H1 (cell line): ENCODE measurements around the gene PIAS1. TPM values are rescaled to one million over a fixed set of nuclear protein-coding genes. Genes with fewer than 3 reads are reported as not detected.

Source experiments
- CTCF ChIA-PET: fragments of 300-600 bp; sonication (Branson Sonifier 250); formaldehyde crosslinking; loops from one replicate; lab custom pipeline; 2021; ENCODE audit not compliant: partially characterized antibody; lab: Charles Lee
- POLR2A ChIA-PET: fragments of 300-600 bp; sonication (Branson Sonifier 250); formaldehyde crosslinking; loops from one replicate; lab custom pipeline; 2021; ENCODE audit warnings: inconsistent platforms; ENCODE audit not compliant: partially characterized antibody; lab: Charles Lee
- DNase-seq, 2 experiments: peaks; one replicate each; pipeline versions ENCODE4 v3.0.0 to v3.0.0-alpha.2; 2010 to 2022; ENCODE audit warnings: low spot score in 2 of 2, low read depth in 1 of 2, mixed read lengths in 1 of 2
- FAIRE-seq: peaks from 2 replicates; lab custom pipeline; 2011; peaks lifted over from hg19 to GRCh38; lab: Jason Lieb, UNC
- H2AFZ ChIP-seq: 2 replicates; pipeline ENCODE4 v1.8.1; 2012; ENCODE audit warnings: low read length, inconsistent platforms
- H2AK5ac ChIP-seq: 2 replicates; pipeline ENCODE4 v1.6.1; 2013; ENCODE audit warnings: low read depth, low read length
- H2BK120ac ChIP-seq: replicated peaks from 2 replicates; pipeline ENCODE3; 2013; ENCODE audit warnings: low read depth, low read length, inconsistent platforms
- H2BK12ac ChIP-seq: 2 replicates; pipeline ENCODE4 v1.6.1; 2013; ENCODE audit warnings: low read depth, low read length
- H2BK15ac ChIP-seq: 2 replicates; pipeline ENCODE4 v1.6.1; 2013; ENCODE audit warnings: low read length
- H2BK20ac ChIP-seq: 2 replicates; pipeline ENCODE4 v1.6.1; 2013; ENCODE audit warnings: low read length
- H2BK5ac ChIP-seq: 2 replicates; pipeline ENCODE4 v1.6.1; 2013; ENCODE audit warnings: low read depth, low read length
- H3K14ac ChIP-seq: 2 replicates; pipeline ENCODE4 v1.6.1; 2013; ENCODE audit warnings: inconsistent platforms; ENCODE audit not compliant: insufficient read length
- H3K18ac ChIP-seq: 2 replicates; pipeline ENCODE4 v1.6.1; 2013; ENCODE audit warnings: low read length; ENCODE audit errors: extremely low read depth
- H3K23ac ChIP-seq: 2 replicates; pipeline ENCODE4 v1.6.1; 2013; ENCODE audit warnings: inconsistent platforms; ENCODE audit not compliant: insufficient read length
- H3K23me2 ChIP-seq: 2 replicates; pipeline ENCODE4 v1.6.1; 2013; ENCODE audit warnings: low read depth, low read length
- H3K27ac ChIP-seq: 2 replicates; pipeline ENCODE4 v1.6.1; 2011; ENCODE audit warnings: low read depth, low read length, inconsistent platforms
- H3K27me3 ChIP-seq, 4 experiments: replicated peaks in 1 of 4; 1 replicate in 1 of 4; 2 replicates in 3 of 4; pipeline versions ENCODE4 v1.6.1 to v1.8.1; 2011 to 2013; ENCODE audit warnings: low read length in 3 of 4, mild to moderate bottlenecking in 3 of 4, inconsistent platforms in 2 of 4, mixed read lengths in 2 of 4, moderate library complexity in 1 of 4; ENCODE audit not compliant: control insufficient read depth in 3 of 4, insufficient read depth in 3 of 4; ENCODE audit errors: extremely low read depth in 1 of 4
- H3K36me3 ChIP-seq, 4 experiments: 2 replicates each; pipeline versions ENCODE4 v1.6.1 to v1.8.1; 2011 to 2013; ENCODE audit warnings: mild to moderate bottlenecking in 4 of 4, low read length in 3 of 4, moderate library complexity in 2 of 4, control low read depth in 1 of 4, inconsistent platforms in 1 of 4; ENCODE audit not compliant: insufficient read depth in 4 of 4, control insufficient read depth in 2 of 4
- H3K4ac ChIP-seq: replicated peaks from 2 replicates; pipeline ENCODE3; 2013; ENCODE audit warnings: low read length, low read depth, mixed read lengths, inconsistent platforms; ENCODE audit not compliant: insufficient read length
- H3K4me1 ChIP-seq, 4 experiments: replicated peaks in 1 of 4; 1 replicate in 1 of 4; 2 replicates in 3 of 4; pipeline versions ENCODE4 v1.6.1 to v1.8.1; 2011 to 2013; ENCODE audit warnings: low read length in 3 of 4, inconsistent platforms in 2 of 4, mixed read lengths in 1 of 4; ENCODE audit not compliant: insufficient read depth in 4 of 4, control insufficient read depth in 3 of 4
- H3K4me2 ChIP-seq, 2 experiments: 2 replicates each; pipeline versions ENCODE4 v1.6.1 to v1.8.1; 2011 to 2013; ENCODE audit warnings: low read depth in 2 of 2, low read length in 2 of 2, control low read depth in 1 of 2, inconsistent platforms in 1 of 2, mild to moderate bottlenecking in 1 of 2; ENCODE audit not compliant: insufficient read depth in 1 of 2
- H3K4me3 ChIP-seq, 4 experiments: fragments of 200-600, 300-600 bp in 1 of 4; sonication (generic), shearing (Covaris generic), sonication (Bioruptor Twin) in 1 of 4; 2 replicates each; pipeline versions ENCODE4 v1.5.1 to v1.8.1; 2011 to 2016; ENCODE audit warnings: low read length in 4 of 4, low read depth in 3 of 4, control low read depth in 2 of 4, inconsistent platforms in 2 of 4, mild to moderate bottlenecking in 2 of 4, mixed read lengths in 1 of 4, moderate library complexity in 1 of 4; ENCODE audit not compliant: insufficient read depth in 2 of 4; ENCODE audit errors: extremely low read depth in 1 of 4
- H3K56ac ChIP-seq: replicated peaks from 2 replicates; pipeline ENCODE3; 2013; ENCODE audit warnings: low read depth, mild to moderate bottlenecking, mixed read lengths, low read length, inconsistent platforms; ENCODE audit not compliant: insufficient read length
- H3K79me1 ChIP-seq: 2 replicates; pipeline ENCODE4 v1.6.1; 2013; ENCODE audit warnings: low read depth, low read length, control low read depth
- H3K79me2 ChIP-seq, 2 experiments: 2 replicates each; pipeline versions ENCODE4 v1.6.1 to v1.8.1; 2012 to 2013; ENCODE audit warnings: low read length in 2 of 2, mild to moderate bottlenecking in 2 of 2, inconsistent platforms in 1 of 2; ENCODE audit not compliant: insufficient read depth in 2 of 2, control insufficient read depth in 1 of 2
- H3K9ac ChIP-seq, 4 experiments: replicated peaks in 1 of 4; 1 replicate in 1 of 4; 2 replicates in 3 of 4; pipeline versions ENCODE4 v1.6.1 to v1.8.1; 2011 to 2013; ENCODE audit warnings: low read depth in 3 of 4, low read length in 3 of 4, control low read depth in 2 of 4, mild to moderate bottlenecking in 2 of 4, moderate library complexity in 2 of 4, inconsistent platforms in 1 of 4; ENCODE audit errors: extremely low read depth in 1 of 4
- H3K9me3 ChIP-seq, 2 experiments: 2 replicates each; pipeline versions ENCODE4 v1.6.1 to v1.8.1; 2012 to 2013; ENCODE audit warnings: mild to moderate bottlenecking in 2 of 2, moderate library complexity in 2 of 2, control low read depth in 1 of 2, inconsistent platforms in 1 of 2, low read depth in 1 of 2, low read length in 1 of 2, mixed read lengths in 1 of 2; ENCODE audit not compliant: insufficient read depth in 2 of 2
- H4K20me1 ChIP-seq, 2 experiments: replicated peaks in 1 of 2; 2 replicates each; pipeline versions ENCODE3 to v1.8.1; 2011 to 2013; ENCODE audit warnings: inconsistent platforms in 2 of 2, low read length in 2 of 2, mild to moderate bottlenecking in 1 of 2; ENCODE audit not compliant: insufficient read depth in 2 of 2, control insufficient read depth in 1 of 2
- H4K5ac ChIP-seq: 2 replicates; pipeline ENCODE4 v1.6.1; 2013; ENCODE audit warnings: low read length, low read depth, mixed read lengths, inconsistent platforms; ENCODE audit not compliant: insufficient read length
- H4K8ac ChIP-seq: 2 replicates; pipeline ENCODE4 v1.8.0; 2013; ENCODE audit warnings: mild to moderate bottlenecking, moderate library complexity, low read length, inconsistent platforms; ENCODE audit not compliant: insufficient read depth; ENCODE audit errors: extremely low read depth
- H4K91ac ChIP-seq: replicated peaks from 2 replicates; pipeline ENCODE3; 2013; ENCODE audit warnings: low read length, mixed read lengths, inconsistent platforms; ENCODE audit not compliant: insufficient read length
- MAX ChIP-seq: IDR thresholded peaks from 2 replicates; pipeline ENCODE4 v1.6.1; 2012; ENCODE audit warnings: inconsistent platforms
- RAD21 ChIP-seq, 2 experiments: IDR thresholded peaks in 1 of 2; conservative IDR thresholded peaks in 1 of 2; 2 replicates each; pipeline ENCODE4 v1.6.1; 2011; ENCODE audit warnings: low read depth in 2 of 2, low read length in 2 of 2, improper control_type of control experiment in 1 of 2, inconsistent platforms in 1 of 2, mild to moderate bottlenecking in 1 of 2, moderate library complexity in 1 of 2
- WGBS, 2 experiments: shearing (Covaris generic) in 1 of 2; methylation state at CpG; one replicate each; pipeline versions ENCODE4 v1.1.6 to v1.1.7; 2013 to 2015; ENCODE audit warnings: low lambda C conversion rate in 2 of 2, mixed read lengths in 2 of 2, inconsistent platforms in 1 of 2, low coverage in 1 of 2, missing lambda C conversion rate in 1 of 2; ENCODE audit not compliant: insufficient replicate concordance in 2 of 2, insufficient coverage in 1 of 2, insufficient read length in 1 of 2; ENCODE audit errors: extremely low coverage in 1 of 2, missing lambda C conversion rate in 1 of 2; 5-methylcytosine and 5-hydroxymethylcytosine counted together
- polyA plus RNA-seq, 7 experiments: library from polyadenylated mRNA; depleted of rRNA in 3 of 7; stranded (reverse) in 5 of 7; unstranded in 2 of 7; fragments of >200 nt in 5 of 7; fragments of 200-250 nt in 2 of 7; gene quantifications; 1 replicate in 5 of 7; 2 replicates in 1 of 7; 4 replicates in 1 of 7; pipeline versions ENCODE4 v1.2.1 to v1.2.3, GENCODE V29; 2011 to 2013; ENCODE audit warnings: missing spikeins in 2 of 7, mixed read lengths in 2 of 7
- total RNA-seq: library from RNA; stranded (reverse); fragmentation: NEBNext Ultra II Directional; extraction: Animal tissue kit (Norgen Biotek cat#: 25700); gene quantifications from 2 replicates; pipeline ENCODE4 v1.2.1, GENCODE V29; 2021

PIAS1 gene
- total and polyA plus RNA-seq, 2 of the 8 experiments (the other 6 are each of a cell fraction or from before 2014, with no cell fraction given), result 30.8 to 34.5 TPM

DNA sequence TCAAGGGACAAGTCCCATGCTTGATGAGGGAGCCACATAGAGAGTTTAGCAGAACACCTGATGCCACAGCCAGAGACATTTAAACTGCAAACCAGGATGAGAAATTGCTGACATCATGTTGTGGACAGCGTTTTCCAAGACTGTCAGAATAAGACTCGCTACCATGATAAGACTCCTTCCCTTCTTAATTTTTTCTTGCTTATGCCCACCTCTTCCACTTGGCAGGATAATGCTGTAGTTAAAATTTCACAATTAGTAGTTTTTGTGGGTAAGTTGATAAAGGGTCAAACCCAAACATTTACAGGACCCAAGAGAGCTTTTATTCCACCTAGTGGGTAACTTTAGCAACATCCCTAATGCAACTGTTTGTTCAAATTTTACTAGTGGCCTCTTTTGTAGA is 3.0 kb upstream of the PIAS1 start:
- Histone ChIP-seq H3K23ac (no peak overlapping the region), H4K8ac (no peak overlapping the region), H4K91ac (no peak overlapping the region), H3K4me2 (no peak overlapping the region), H3K14ac (no peak overlapping the region), H3K9me3 (no peaks in the 10 kb centered on the region), H2AK5ac (no peak overlapping the region), H2BK5ac (no peak overlapping the region), H3K79me2 (peaks cover 0 to 13% of the 10 kb centered on the region in 2 experiments; a peak in 3 of 4 replicates), H3K18ac (no peak overlapping the region), H2BK120ac (no peak overlapping the region), H3K4ac (no peak overlapping the region), H3K56ac (no peak overlapping the region), H2BK20ac (no peak overlapping the region), H3K27me3 (no peaks in the 10 kb centered on the region; a peak in 1 of 7 replicates), H2BK15ac (no peak overlapping the region), H3K9ac (no peak overlapping the region), H2AFZ (no peak overlapping the region), H3K36me3 (no peaks in the 10 kb centered on the region), H4K20me1 (peaks cover 3 to 6% of the 10 kb centered on the region in 2 experiments), H3K4me3 (no peak overlapping the region), H3K27ac (no peak overlapping the region), H3K23me2 (peaks cover 8% of the 10 kb centered on the region; the same call in 1 of the 2 replicates), H2BK12ac (no peak overlapping the region), H3K4me1 (peaks cover 0 to 3% (median 2%) of the 10 kb centered on the region in 4 experiments; a peak in 3 of 7 replicates), H4K5ac (no peak overlapping the region), H3K79me1 (no peaks in the 10 kb centered on the region; the same call in 1 of the 2 replicates)
- ChIA-PET CTCF (interaction anchor here (0.7 to 0.9 kb wide), 3 partner anchors 93 to 321 kb away, joined by 3 read pairs; no protein-coding TSS in a partner anchor), POLR2A (interaction anchor here (0.6 kb wide), 1 partner anchor 24 kb away, joined by 3 read pairs; no protein-coding TSS in a partner anchor)
- TF ChIP-seq RAD21 (IDR thresholded peaks at IDR 0.05 in 1 of 2, conservative IDR thresholded peaks at IDR 0.05 in 1 of 2; ENCODE audit: low read depth in 2 of 2, low read length in 2 of 2) (peak in 1 of 2 experiments; percentile 30; a peak in 2 of 4 replicates), MAX (no peak)
- DNase-seq, result no peak
- no peak for FAIRE-seq
- 74% methylated on average over 2 of the region's 2 CpGs; no CpG with 5 or more reads in 1 of the 2 experiments for WGBS, 2 experiments
